ENCODE data around the gene MOGAT1. TPM values are rescaled to one million over a fixed set of nuclear protein-coding genes. Genes with fewer than 3 reads are reported as not detected.

MOGAT1 gene
- polyA plus RNA-seq, 1 experiment = not detected

DNA sequence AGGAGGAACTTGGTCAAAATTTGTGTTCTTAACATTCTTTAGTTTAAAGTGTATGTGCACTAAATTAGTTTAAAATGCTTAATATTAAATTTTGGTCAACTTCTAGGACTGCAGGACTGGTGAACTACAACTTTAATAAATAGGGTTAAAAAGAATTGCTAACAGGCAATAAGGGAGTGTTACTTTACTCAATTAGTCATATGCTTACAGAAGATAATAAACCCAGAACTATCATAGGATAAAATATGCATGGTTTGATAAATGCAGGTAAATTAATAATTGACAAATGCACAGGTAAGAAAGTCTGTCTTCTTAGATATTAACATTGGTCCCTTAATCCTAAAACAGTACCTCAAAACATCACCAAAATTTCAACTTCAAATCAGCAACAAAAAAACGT, 36.2 kb upstream of the MOGAT1 start:
- Histone ChIP-seq H3K27me3 (ENCODE audit: control insufficient read depth, insufficient read depth, low read length) (no peaks in the 10 kb centered on the region), H3K27ac (ENCODE audit: low read depth, low read length) (no peak overlapping the region), H3K4me3 (ENCODE audit: low read depth, low read length) (no peak overlapping the region), H3K9me3 (ENCODE audit: control insufficient read depth, insufficient read depth, low read length) (no peaks in the 10 kb centered on the region)
- no peak for DNase-seq (ENCODE audit: low read depth, low spot score)
- ChIA-PET POLR2A (no interaction called here), CTCF (interaction anchor here (0.6 kb wide), 1 partner anchor 162 kb away, joined by 3 read pairs; no protein-coding TSS in a partner anchor)
- TF ChIP-seq, protein P1, sequence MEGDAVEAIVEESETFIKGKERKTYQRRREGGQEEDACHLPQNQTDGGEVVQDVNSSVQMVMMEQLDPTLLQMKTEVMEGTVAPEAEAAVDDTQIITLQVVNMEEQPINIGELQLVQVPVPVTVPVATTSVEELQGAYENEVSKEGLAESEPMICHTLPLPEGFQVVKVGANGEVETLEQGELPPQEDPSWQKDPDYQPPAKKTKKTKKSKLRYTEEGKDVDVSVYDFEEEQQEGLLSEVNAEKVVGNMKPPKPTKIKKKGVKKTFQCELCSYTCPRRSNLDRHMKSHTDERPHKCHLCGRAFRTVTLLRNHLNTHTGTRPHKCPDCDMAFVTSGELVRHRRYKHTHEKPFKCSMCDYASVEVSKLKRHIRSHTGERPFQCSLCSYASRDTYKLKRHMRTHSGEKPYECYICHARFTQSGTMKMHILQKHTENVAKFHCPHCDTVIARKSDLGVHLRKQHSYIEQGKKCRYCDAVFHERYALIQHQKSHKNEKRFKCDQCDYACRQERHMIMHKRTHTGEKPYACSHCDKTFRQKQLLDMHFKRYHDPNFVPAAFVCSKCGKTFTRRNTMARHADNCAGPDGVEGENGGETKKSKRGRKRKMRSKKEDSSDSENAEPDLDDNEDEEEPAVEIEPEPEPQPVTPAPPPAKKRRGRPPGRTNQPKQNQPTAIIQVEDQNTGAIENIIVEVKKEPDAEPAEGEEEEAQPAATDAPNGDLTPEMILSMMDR (IDR thresholded peaks at IDR 0.05; ENCODE audit: low read depth, low read length) = no peak

DNA sequence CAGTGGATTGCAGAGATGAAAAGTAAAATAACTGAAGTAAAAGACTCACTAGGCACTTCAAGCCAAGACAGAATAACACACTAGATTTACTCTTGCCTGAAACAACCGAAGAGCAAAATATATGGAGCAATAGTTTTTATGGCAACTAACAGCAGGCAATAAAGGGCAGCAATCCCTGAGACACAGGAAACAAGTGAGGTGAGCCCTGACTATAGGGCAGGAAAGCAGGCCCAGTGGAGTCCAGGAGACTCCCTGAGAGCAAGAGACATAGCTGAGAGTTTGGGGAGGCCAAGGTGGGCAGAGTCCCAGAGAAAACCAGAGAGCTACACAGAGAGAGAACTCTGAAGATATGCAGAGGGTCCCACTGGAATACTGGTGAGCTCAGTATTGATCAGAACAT, 34.4 kb upstream of the MOGAT1 start:
- ChIA-PET POLR2A (no interaction called here), CTCF (no interaction called here)
- Histone ChIP-seq H3K27ac (ENCODE audit: low read depth, low read length) (no peak overlapping the region), H3K4me3 (ENCODE audit: low read depth, low read length) (no peak overlapping the region), H3K9me3 (ENCODE audit: control insufficient read depth, insufficient read depth, low read length) (no peaks in the 10 kb centered on the region), H3K27me3 (ENCODE audit: control insufficient read depth, insufficient read depth, low read length) (no peaks in the 10 kb centered on the region)
- TF ChIP-seq, protein P1 (IDR thresholded peaks at IDR 0.05; ENCODE audit: low read depth, low read length) = no peak
- DNase-seq (ENCODE audit: low read depth, low spot score) = no peak

DNA sequence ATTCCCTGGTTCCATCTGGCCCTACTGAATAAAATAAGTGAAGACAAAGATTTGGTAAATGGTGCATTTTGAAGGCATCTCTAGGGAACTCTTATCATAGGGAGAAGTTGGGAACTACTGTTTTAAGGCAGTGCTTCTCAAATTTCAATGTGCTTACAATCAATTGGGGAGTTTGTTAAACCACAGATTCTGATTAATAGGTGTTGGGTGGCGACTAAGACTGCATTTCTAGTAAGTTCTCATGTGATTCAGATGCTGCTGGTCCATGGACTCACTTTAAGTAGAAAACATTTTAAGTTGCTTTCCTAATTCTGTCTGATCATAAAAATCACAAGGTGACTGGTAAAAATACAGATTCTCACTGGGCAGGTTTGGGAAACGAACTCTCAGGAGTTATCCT, 30.1 kb upstream of the MOGAT1 start:
- POLR2A ChIA-PET = no interaction called here
- H3K27me3 ChIP-seq (ENCODE audit: control insufficient read depth, insufficient read depth, low read length) = no peaks in the 10 kb centered on the region
- H3K27ac ChIP-seq (ENCODE audit: low read depth, low read length) = no peak overlapping the region
- no peak for DNase-seq (ENCODE audit: low read depth, low spot score)
- CTCF ChIA-PET = interaction anchor here (1.0 kb wide), 1 partner anchor 22 kb away, joined by 3 read pairs; no protein-coding TSS in a partner anchor
- TF ChIP-seq, protein P1 (IDR thresholded peaks at IDR 0.05; ENCODE audit: low read depth, low read length) = no peak
- no peak overlapping the region for H3K4me3 ChIP-seq (ENCODE audit: low read depth, low read length)
- H3K9me3 ChIP-seq (ENCODE audit: control insufficient read depth, insufficient read depth, low read length) = no peaks in the 10 kb centered on the region

DNA sequence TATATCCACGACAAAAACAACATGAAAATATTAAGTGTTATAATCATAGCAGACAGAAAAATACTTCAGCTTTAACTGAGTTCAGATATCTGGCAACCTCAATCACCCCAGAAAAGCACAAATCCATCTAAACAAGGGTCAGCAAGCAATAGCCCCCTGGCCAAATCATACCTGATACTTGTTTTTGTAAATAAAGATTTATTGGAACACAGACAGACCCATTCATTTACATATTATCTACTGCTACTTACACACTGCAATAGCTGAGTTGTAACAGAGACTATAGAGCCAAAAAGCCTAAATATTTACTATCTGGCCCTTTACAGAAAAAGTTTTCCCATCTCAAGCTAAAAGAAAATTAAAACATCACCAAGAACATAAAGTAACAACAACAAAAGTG, 28.3 kb upstream of the MOGAT1 start:
- DNase-seq (ENCODE audit: low read depth, low spot score) = no peak
- Histone ChIP-seq H3K27ac (ENCODE audit: low read depth, low read length) (no peak overlapping the region), H3K27me3 (ENCODE audit: control insufficient read depth, insufficient read depth, low read length) (no peaks in the 10 kb centered on the region), H3K4me3 (ENCODE audit: low read depth, low read length) (no peak overlapping the region), H3K9me3 (ENCODE audit: control insufficient read depth, insufficient read depth, low read length) (no peaks in the 10 kb centered on the region)
- CTCF ChIA-PET = interaction anchor here (1.3 kb wide), 1 partner anchor 11 kb away, joined by 3 read pairs; no protein-coding TSS in a partner anchor
- POLR2A ChIA-PET = no interaction called here
- TF ChIP-seq, protein P1 (IDR thresholded peaks at IDR 0.05; ENCODE audit: low read depth, low read length) = no peak

DNA sequence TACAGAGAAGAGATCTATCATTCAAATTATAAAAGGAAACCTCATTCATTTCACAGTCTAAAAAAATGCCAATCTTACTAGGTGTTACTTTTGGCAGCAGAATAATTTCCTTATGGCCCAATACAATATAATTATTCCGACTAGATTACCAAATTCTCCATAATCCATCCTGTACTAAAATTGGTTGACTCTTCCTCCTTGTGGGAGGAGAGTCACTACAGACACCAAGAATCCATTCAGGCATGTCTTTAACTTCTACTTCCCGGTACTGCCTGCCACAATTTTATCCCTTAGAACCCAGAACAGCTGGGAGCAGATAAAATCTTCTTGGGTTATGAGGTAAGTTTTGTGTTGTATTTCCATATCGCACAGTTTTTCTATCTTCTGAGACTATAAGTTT, 25.4 kb upstream of the MOGAT1 start:
- Histone ChIP-seq H3K9me3 (ENCODE audit: control insufficient read depth, insufficient read depth, low read length) (no peaks in the 10 kb centered on the region), H3K27me3 (ENCODE audit: control insufficient read depth, insufficient read depth, low read length) (no peaks in the 10 kb centered on the region), H3K4me3 (ENCODE audit: low read depth, low read length) (no peak overlapping the region), H3K27ac (ENCODE audit: low read depth, low read length) (no peak overlapping the region)
- TF ChIP-seq, protein P1 (IDR thresholded peaks at IDR 0.05; ENCODE audit: low read depth, low read length) = no peak
- ChIA-PET CTCF (no interaction called here), POLR2A (no interaction called here)
- no peak for DNase-seq (ENCODE audit: low read depth, low spot score)

All from AG04450 (cell line).